Stimulated activated CD8-positive, alpha-beta memory T cell treated with anti-CD3 and anti-CD28 coated beads, Interleukin-7, amount 100 ng/mL, for 1 hour (primary cell): ENCODE data around the gene DIABLO.
"Not testable (repeated sequence)": the region's sequence is repeated elsewhere in the genome, so short reads cannot be mapped to it uniquely, and the experiment has no call there.

Source experiments
- DNase-seq, 2 donors: peaks; one replicate each; pipeline ENCODE4 v3.0.0-alpha.2; 2020; ENCODE audit warnings: low read depth in 2 of 2

The DIABLO gene

DNA sequence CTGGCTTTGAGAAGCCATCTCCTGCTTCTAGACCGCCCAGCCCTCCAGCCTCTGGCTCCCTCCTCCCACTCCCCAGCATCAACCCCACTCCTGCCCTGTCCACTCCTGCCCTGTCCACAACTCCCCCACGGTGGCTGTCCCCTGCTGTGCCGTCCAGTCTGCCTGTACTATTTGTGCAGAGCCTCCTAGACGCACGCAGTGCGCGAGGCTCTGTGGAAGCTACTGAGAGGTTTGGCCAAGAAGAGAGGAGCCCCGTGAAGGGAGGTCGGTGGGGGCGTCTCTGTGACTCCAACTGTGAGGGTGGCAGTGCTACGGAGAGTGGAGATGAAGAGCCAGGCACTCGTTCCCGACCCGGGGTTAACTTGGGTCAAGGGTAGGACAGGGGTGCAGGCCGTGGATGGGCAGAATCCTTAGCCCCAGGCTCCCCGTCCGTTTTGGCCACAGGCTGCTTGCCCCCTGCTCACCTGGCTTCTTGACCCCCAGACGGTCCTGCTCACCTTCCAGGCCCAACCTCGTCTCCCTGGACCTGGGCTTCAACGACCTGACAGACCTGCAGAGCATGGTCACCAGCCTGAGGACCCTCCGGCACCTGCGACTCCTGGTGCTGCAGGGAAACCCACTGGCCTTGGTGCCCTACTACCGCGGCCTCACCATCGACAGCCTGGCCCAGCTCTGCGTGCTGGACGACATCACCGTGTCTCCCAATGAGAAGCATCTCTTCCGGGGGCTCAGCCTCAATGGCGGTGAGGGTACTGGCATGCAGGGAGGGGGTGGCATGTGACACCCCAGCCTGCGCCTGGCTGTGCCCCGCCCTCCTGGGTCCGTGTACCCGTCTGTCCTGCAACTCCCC is 36.0 kb downstream of the DIABLO start:
- no peak for DNase-seq

DNA sequence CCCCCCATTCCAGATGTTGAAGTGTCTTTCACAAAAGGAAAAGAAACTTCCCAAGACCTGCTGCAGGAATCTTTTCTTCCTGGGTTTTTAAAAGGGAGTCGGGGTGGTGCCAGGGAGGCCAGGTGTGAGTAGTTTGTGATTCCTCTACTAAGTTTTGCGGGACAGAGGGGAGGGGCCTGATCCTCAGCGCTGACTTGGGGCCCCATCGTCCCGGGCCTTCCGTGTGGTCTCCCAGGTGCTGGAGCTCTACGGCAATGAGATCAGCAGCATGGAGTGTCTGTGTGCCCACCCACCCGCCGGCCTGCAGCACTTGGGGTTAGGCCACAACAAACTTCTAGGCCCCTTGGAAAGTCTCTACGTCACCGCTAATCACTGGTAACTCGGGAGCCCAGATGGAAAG is 38.4 kb downstream of the DIABLO start:
- DNase-seq: no peak

DNA sequence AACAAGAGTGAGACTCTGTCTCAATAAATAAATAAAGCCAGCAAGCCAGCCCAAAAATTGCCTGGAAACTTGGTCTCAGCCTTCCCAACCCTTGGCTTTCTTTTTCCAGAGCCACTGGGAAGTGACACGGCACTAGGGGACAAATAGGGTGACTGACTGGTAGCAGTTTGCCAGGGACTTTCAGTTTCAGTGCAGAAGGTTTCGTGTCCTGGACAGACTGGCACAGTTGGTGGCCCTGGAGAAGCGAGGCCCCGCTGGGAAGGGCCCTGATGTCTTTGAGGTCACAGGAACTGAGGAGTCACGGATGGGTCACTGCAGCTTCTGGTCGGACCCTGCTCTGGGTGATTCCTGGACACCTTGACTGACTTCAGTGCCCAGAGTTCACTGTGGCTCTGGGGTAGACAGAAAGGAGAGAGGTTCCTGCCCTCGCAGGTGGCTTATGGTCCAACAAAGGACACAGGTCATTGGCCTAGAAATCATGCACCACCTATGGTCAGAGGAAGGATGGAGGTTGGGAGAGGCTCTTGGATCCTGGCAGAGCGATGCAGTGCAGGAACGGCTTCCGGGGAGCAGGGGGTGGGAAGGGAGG is 40.3 kb downstream of the DIABLO start:
- no peak for DNase-seq

DNA sequence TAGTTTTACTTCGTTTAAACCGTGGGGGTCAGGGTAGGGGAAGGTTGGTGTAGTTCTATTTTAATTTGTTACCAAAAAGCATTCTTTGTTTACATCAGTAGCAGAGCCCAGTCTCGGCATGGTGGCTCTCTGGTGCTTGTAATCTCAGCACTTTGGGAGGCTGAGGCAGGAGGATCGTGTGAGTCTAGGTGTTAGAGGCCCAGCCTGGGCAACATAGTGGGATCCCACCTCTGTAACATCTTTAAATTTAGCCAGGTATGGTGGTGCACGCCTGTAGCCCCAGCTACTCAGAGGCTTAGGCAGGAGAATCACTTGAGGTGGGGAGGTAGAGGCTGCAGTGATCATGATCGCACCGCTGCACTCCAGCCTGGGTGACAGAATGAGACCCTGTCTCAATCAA is 40.8 kb downstream of the DIABLO start:
- no peak for DNase-seq

DNA sequence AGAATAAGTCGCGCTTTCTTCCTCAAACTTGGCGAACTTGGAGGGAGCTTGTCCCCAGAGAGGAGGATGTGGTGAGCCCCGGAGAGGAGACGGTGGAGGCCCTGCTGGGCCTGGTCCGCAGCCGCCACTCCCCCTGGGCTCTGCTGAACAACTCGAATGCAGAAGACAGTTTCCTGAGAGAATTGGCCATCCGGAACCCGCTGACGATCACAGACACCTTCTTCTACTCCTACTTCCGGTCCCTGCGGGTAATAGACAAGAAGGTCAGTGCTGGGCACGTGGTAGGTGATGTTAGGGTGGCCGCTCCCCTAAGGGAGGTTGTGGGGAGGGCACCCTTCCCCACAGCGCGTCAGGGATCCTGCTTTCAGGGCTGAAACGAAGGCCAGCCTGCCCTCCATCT is 41.3 kb downstream of the DIABLO start:
- DNase-seq: no peak

DNA sequence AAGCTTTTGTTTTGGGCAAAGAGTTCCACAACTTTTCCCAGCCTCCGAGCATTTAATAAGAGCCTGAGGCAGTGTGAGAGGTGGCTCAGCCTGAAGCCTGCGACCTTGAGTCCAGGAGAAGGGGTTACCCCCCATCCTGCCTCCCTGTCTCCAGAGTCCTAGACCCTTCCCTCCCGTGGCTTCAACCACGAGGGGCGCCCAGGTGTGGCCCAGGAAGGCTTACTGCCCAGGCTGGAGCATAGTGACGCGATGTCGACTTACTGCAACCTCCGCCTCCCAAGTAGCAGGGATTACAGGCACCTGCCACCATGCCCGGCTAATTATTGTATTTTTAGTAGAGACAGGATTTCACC is 42.3 kb downstream of the DIABLO start:
- no peak for DNase-seq

DNA sequence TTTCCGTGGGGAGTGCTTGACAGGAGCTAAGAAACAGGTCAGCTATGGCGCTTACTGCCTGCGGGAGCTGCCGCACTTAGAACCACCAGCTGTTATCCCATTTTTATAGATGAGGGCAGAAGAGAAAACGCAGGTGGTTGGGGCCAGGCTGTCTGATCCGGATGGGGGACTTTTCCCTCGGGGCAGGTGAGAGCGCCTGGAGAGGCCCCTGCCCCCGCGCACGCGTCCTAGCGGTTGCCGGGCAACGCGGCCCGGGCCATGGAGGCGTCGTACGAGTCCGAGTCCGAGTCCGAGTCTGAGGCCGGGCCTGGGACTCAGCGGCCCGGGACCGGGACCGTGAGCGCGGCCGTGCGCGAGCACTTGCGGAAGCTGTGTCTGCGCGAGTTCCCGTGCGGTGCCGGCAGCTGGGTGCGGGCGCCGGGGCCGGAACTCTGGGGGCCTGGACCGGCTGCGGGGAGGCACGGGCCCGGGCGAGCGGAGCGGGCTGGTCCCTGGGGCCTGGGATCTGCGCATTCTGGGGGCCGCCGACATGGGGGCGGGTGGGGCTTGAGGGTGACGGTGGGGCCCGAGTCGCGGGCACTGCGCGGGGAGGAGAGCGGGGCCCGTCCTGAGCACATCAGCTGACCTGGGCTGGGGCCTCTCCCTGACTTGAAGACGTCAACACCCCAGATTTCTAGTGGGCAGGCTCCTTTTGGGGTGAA is 42.8 kb downstream of the DIABLO start, which contains the start of gene LRRC43:
TSS of gene LRRC43 (plus strand) at position 237 of the 701 bp plus-strand sequence. CDS start at position 259, 22 bp downstream.
- DNase-seq: no peak

DNA sequence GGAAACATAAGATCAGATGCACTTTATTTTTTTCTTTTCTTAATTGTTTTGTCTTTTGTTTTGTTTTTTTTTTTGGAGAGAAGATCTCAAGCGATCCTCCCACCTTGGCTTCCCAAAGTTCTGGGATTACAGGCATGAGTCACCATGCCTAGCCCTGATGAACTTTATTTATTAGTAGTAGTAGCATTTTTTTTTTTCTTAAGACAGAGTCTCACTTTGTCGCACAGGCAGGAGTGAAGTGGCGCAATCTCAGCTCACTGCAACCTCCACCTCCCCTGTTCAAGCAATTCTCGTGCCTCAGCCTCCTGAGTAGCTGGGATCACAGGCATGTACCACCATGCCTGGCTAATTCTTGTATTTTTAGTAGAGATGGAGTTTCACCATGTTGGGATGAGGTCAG is 49.4 kb downstream of the DIABLO start:
- DNase-seq: not testable (repeated sequence)

DNA sequence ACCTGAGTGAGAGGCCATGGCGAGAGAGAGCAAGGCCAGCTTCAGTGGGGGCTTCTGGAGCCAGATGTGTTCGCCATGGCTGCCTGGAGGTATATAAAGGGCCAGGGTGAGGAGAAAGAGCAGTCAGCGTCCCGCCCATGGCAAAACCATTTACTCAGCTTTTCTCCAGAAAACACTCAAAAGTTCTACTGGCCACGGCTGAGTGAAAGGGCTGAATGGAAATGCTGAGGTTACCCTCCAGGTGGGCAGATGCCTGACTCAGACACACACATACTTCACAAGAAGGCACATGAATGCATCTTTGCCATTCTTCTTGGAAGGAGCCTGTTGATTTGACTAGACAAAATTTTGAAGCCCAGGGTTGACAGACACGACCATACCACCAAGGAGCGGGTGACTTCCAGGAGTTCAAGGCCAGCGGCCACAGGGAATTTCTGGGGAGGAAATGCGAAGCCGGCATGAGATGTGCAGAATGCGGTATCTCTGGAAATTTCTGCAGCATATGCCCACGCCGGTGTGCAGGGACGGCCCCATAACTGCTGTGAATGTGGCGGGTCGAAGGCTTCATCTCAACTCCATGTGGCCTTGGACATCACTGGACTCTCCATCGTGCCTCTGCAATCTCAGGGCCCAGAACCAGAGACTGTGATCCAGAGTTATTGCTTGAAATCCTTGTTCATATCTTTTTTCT is 51.6 kb downstream of the DIABLO start, which contains the start of gene IL31:
TSS of gene IL31 (minus strand) at position 67 of the 691 bp plus-strand sequence. CDS start at position 18, 49 bp downstream.
- DNase-seq: no peak

DNA sequence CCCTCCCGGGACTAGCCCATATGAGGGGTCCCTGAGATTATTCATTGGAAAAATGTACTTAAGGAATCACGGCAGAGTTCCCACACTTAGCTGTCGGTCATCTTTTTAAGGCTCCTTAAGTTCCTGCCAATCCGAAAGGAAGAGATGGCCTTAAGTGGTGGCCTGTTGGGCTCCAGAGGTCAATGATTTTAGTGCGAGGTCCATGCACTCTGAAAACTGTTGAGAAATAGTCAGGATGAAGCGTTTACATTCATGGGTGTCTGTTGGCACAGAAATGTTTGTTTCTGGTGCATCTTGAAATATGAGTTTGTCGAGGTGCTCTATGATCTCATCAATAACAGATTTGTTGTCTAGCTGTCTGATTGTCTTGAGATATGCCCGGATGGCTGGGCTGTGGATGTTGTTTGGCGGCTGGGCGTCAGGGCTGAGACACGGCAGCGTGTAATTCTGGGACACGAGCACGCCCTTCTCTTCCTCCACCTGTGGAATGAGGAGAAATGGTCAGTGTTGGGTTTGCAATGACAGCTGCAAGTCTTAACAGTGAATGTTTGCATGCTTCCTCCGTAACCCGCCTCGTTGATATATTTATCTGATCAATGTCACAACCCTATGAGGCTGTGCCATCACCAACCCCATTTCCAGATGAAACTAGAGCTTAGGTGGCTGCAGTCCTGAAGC is 53.5 kb downstream of the DIABLO start:
- no peak for DNase-seq

DNA sequence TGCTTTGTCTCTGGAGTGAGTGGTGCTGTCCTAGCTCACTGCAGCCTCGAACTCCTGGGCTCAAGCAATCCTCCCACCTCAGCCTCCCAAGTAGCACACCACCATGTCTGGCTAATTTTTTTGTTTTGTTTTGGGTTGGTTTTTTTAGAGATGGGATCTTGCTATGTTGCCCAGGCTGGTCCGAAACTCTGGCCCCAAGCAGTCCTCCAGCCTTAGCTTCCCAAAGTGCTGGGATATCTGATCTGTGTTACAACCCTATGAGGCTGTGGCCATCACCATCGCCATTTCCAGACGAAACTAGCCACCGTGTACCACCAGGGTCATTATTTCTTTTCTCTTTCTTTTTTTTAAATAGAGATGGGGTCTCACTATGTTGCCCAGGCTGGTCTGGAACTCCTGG is 54.5 kb downstream of the DIABLO start:
- DNase-seq: no peak

DNA sequence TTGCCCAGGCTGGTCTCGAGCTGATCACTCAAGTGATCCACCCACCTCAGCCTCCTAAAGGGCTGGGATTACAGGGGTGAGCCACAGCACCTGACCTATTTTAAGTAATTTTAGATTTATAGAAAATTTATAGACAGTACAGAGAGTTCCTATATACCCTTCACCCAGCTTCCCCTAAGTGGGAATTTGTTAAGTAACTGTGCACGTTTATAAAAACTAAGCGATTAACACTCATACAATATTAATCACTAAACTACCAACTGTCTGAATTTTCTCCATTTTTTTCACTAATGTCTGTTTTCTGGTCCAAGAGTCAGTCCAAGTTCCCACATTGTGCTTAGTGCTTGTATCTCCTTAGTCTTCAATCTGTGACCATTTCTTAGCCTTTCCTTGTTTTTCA is 57.4 kb downstream of the DIABLO start:
- no peak for DNase-seq

DNA sequence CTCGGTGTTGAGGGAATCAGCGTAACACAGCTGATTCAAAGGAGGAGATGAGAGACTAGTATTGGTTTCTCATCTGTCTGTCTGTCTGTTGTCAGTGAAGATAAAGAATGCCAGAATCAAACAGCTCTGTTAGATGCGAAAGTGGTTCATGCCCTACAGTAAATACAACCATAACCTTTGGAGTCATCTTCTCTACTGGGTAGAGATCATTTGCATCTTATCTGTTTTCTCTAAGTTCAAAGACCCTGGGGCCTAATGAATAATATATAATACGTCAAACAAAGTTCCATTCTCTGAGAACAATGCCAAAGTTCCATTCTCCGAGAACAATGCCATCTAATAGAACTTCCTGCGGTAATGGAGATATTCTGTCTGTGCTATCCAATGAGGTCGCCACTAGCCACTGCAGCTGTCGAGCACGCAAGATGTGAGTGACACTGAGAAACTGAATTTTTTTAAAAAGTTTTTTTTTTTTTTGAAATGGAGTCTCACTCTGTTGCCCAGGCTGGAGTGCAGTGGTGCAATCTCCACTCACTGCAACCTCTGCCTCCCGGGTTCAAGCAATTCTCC is 58.4 kb downstream of the DIABLO start:
- DNase-seq: no peak

DNA sequence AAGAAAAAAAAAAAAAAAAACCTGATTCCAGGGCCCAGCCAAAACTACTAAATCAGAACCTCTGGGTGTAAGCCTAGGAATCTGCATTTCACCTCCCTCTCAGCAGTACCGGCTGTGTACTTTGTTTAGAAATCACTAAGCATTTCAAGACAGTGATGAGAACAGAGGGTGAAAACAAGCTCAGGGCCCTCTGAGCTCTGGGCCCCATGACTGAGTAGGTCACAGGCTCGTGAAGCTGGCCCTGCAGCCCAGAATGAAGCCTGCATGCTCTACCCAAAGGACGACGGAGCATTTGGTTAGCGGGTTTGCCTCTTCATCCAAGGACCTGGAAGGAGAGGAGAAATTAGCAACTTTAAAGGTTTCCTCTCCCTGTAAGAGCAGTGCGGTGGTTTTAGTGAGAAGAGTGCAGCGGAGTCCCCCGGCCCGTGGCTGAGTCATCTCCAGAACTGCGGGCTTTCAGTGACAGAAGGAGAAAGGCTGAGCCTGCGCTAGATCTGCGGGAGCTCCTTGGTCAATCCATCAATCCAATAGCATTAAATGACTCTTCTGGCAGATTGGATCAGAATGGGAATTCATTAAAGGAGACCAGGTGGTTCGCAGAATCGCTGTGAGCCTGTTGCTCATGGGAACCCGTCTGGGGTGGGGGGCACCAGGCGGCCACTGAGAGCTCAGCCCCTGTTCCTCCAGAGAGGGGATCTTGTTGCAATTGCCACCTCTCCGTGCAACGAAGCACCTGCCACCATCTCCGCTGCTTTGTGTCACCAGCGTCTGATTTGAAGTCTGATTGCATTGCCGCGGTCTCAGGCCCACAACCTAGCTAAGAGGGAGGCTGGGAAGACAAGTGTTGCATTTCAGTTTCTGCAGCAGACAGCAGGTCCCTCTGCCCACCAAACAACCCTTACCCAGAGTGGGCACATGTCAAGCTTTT is 59.2 kb downstream of the DIABLO start:
- no peak for DNase-seq

DNA sequence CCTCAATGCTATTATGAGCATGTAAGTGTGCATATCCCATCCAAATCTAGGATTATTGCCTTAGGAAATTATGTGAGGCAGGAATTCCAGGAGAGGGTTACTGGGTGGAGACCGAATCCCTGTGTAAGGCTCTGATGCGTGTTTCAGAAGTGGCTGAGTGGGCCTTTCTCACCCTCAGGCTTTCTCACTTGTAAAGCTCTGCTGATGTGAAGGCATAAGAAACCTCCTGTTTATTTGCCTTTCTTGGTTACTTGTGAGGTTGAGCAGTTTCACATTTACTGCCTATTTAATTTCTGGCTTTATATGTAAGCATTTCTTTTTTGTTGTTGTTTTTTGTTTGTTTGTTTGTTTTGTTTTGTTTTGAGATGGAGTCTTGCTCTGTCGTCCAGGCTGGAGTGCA is 62.9 kb downstream of the DIABLO start:
- DNase-seq: no peak

DNA sequence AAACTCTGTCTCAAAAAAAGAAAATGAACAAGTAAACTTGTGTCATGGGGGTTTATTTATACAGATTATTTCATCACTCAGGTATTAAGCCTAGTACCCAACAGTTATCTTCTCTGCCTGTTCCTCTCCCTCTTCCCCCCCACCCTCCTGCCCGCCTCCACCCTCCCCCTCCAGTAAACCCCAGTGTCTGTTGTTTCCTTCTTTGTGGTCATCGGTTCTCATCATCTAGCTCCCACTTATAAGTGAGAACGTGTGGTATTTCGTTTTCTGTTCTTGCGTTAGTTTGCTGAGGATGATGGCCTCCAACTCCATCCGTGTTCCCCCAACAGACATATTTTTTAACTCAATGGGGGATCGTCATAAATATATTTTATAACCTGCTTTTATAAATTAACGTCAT is 64.2 kb downstream of the DIABLO start:
- DNase-seq: no peak

DNA sequence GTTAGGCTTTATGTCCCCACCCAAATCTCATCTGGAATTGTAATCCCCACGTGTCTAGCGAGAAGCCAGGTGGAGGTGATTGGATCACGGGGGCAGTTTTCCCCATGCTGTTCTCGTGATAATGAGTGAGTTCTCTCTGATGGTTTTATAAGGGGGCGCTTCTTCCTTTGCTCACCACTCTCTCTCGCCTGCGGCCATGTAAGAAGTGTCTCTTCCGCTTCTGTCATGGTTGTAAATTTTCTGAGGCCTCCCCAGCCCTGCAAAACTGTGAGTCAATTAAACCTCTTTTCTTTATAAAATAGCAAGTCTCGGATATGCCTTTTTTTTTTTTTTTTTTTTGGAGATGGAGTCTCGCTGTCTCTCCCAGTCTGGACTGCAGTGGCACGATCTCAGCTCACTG is 65.1 kb downstream of the DIABLO start:
- DNase-seq: no peak

DNA sequence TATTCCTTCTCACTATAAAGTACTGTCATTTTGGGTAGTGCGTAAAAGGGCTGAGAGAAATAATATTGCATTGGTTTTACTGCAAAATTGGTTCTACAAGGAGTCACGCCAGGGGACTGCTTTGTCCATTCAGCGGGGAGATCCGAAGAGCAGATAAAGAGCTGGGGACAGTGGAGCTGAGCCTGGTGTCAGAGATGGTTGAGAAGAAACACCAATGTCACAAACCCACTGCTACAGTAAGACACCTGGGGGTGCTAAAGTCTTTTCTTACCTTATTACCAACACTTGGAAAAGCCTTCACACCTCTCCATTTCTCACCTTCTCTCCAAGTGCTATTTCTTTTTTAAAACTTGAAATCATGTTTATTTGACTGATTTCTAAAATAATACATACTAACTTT is 66.0 kb downstream of the DIABLO start:
- no peak for DNase-seq

DNA sequence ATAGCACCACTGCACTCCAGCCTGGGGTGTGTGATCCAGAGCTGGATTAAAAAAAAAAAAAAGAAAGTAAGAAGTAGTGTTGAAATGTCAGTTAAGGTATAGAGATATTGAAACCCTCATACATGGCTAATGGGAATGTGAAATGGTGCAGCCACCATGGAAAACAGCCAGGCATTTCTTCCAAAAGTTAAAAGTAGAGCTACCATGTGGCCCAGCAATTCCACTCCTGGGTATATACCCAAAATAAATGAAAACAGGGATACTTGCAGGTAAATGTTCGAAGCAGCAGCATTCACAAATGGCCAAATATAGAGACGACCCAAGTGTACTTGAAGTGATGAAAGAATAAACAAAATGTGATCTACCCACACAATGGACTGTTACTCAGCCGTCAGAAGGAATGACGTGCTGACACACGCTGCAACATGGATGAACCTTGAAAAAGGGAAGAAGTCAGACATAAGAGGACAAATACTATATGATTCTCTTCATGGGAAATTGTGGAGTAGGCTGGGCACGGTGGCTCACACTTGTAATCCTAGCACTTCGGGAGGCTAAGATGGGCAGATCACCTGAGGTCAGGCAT is 67.1 kb downstream of the DIABLO start:
- DNase-seq: no peak
